HuH-7.5 (cell line): Measurements from ENCODE around the gene DUS3L.
"Not testable (repeated sequence)": the region's sequence is repeated elsewhere in the genome, so short reads cannot be mapped to it uniquely, and the experiment has no call there.

ENCODE experiments used
- DNase-seq: peaks from one replicate; pipeline ENCODE4 v3.0.0; 2011; ENCODE audit warnings: low spot score

DUS3L gene

GRCh38 chr19:5800361-5801270 lies 9.7 kb upstream of the DUS3L start:
- peak; percentile 76 for DNase-seq

- DNase-seq = no peak
Measured at GRCh38 chr19:5799247-5800241, 8.6 kb upstream of the DUS3L start.

- DNase-seq = no peak
Measured at GRCh38 chr19:5798244-5798643, 7.3 kb upstream of the DUS3L start.

GRCh38 chr19:5795382-5795919 lies 4.5 kb upstream of the DUS3L start:
- DNase-seq = no peak

GRCh38 chr19:5793188-5793587 lies 2.2 kb upstream of the DUS3L start:
- no peak for DNase-seq

GRCh38 chr19:5792224-5792623 lies 1.3 kb upstream of the DUS3L start:
- no peak for DNase-seq

GRCh38 chr19:5789886-5790558 lies 941 bp downstream of the DUS3L start:
- no peak for DNase-seq

GRCh38 chr19:5789351-5789761 lies 1.6 kb downstream of the DUS3L start:
- DNase-seq = no peak

GRCh38 chr19:5788422-5788821 lies 2.5 kb downstream of the DUS3L start:
- no peak for DNase-seq

- DNase-seq = no peak
Measured at GRCh38 chr19:5787409-5788182, 3.4 kb downstream of the DUS3L start.

- no peak for DNase-seq
Measured at GRCh38 chr19:5786593-5787408, 4.2 kb downstream of the DUS3L start.

GRCh38 chr19:5785423-5785822 lies 5.5 kb downstream of the DUS3L start:
- no peak for DNase-seq

- no peak for DNase-seq
Measured at GRCh38 chr19:5784581-5785147, 6.3 kb downstream of the DUS3L start, which contains the start of gene PRR22. Gene PRR22, minus strand, starts transcription at chr19:5784746. Its CDS starts 86 bp downstream, at chr19:5784660.

GRCh38 chr19:5782945-5783919 lies 7.7 kb downstream of the DUS3L start:
- no peak for DNase-seq

- DNase-seq = no peak
Measured at GRCh38 chr19:5782322-5782721, 8.6 kb downstream of the DUS3L start.

GRCh38 chr19:5780916-5781315 lies 10.0 kb downstream of the DUS3L start:
- DNase-seq = not testable (repeated sequence)

GRCh38 chr19:5778402-5778801 lies 12.6 kb downstream of the DUS3L start:
- no peak for DNase-seq

GRCh38 chr19:5775668-5776309 lies 15.2 kb downstream of the DUS3L start:
- DNase-seq = no peak
